ENCODE data around the gene MYO10.

Gene MYO10

DNA sequence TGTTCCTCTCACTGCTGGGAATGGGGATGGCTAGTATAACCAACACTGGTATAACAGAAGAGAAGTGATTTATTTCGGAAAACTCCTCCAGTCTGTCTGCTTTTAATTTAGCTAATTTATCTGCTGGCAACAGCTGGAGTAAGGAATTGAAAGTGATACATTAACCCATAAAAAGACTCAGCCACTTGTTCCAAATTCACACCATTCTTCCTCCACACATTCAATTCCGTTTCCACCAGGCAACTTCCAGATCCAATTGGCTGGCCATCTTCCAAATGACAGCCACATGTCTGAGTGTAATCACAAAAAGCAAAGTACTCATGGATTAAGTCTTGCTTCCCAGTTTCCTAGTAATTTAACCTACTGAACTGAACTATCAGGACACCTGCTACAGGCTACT is 242.2 kb downstream of the MYO10 start:
- TF ChIP-seq, protein P1, sequence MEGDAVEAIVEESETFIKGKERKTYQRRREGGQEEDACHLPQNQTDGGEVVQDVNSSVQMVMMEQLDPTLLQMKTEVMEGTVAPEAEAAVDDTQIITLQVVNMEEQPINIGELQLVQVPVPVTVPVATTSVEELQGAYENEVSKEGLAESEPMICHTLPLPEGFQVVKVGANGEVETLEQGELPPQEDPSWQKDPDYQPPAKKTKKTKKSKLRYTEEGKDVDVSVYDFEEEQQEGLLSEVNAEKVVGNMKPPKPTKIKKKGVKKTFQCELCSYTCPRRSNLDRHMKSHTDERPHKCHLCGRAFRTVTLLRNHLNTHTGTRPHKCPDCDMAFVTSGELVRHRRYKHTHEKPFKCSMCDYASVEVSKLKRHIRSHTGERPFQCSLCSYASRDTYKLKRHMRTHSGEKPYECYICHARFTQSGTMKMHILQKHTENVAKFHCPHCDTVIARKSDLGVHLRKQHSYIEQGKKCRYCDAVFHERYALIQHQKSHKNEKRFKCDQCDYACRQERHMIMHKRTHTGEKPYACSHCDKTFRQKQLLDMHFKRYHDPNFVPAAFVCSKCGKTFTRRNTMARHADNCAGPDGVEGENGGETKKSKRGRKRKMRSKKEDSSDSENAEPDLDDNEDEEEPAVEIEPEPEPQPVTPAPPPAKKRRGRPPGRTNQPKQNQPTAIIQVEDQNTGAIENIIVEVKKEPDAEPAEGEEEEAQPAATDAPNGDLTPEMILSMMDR (conservative IDR thresholded peaks at IDR 0.05; ENCODE audit: low read depth, low read length) = no peak
- H3K4me3 ChIP-seq (ENCODE audit: low read length) = no peak overlapping the region
- no peak for DNase-seq (ENCODE audit: low read depth)

DNA sequence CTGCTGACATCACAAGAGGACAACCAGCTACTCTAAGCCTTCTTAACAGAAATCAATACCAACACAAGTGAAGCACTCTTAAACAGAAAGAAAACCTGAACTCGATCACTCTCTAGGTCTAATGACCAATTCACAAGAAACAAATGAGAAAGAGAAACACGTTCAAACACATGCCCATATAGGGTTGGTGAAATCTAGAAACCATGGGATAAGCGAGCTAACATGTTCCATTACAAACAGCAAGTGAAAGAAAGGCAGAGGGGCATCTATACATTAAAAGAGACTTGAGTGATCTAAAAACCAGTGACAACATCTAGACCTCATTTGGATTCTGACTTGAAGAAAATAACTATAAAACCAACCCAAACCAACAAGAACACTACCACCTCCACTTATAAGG is 244.4 kb downstream of the MYO10 start:
- TF ChIP-seq, protein P1 (conservative IDR thresholded peaks at IDR 0.05; ENCODE audit: low read depth, low read length) = no peak
- no peak for DNase-seq (ENCODE audit: low read depth)
- H3K4me3 ChIP-seq (ENCODE audit: low read length) = no peak overlapping the region

DNA sequence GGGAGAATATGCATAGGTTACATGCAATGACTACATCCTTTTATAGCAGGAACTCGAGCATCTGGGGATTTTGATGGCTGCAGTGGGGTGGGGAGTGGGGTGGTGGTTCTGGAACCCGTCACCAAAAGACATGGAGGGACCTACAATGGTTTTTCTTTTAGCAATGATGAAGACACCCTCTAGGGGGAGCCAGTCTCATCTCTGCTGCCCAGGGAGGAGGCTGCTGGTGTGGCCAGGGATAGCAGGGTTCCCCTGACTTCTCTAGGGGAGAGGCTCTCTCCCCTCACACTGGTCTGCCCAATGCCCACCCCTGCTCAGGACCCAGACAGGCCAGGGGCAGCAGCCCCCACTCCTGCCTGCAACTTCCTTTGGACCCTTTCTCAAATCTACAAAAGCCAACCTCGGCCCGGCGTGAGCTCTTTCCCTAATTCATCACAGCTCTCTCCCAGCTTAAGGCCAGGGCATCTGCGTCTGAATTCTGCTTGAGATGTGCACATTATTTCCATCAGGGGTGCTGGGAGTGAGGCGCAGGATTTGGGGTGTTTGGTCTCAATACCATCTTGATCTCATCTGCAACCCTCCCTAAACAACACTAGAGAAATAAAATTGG is 245.7 kb downstream of the MYO10 start:
- DNase-seq (ENCODE audit: low read depth) = no peak
- no peak overlapping the region for H3K4me3 ChIP-seq (ENCODE audit: low read length)
- TF ChIP-seq, protein P1 (conservative IDR thresholded peaks at IDR 0.05; ENCODE audit: low read depth, low read length) = peak; percentile 88

DNA sequence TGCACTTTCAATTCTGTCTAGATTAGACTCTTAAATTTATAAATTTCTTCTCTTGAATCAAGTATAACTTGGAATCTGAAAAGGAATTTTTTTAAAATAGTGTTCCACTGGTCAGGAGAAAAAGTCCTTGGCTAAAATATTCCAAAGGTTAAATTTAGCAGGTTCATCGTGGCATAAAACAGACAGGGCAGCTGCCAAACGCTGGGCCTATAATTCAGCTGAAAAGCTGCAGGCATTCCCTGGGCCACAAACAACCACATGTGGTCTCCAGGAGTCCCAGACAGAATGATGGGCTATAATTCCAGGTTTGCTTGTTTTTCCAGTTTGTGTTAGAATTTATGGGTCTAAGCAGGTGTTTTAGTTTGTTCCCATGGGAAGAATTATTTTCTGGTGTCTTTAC is 248.2 kb downstream of the MYO10 start:
- H3K4me3 ChIP-seq (ENCODE audit: low read length) = no peak overlapping the region
- TF ChIP-seq, protein P1 (conservative IDR thresholded peaks at IDR 0.05; ENCODE audit: low read depth, low read length) = no peak
- DNase-seq (ENCODE audit: low read depth) = no peak

DNA sequence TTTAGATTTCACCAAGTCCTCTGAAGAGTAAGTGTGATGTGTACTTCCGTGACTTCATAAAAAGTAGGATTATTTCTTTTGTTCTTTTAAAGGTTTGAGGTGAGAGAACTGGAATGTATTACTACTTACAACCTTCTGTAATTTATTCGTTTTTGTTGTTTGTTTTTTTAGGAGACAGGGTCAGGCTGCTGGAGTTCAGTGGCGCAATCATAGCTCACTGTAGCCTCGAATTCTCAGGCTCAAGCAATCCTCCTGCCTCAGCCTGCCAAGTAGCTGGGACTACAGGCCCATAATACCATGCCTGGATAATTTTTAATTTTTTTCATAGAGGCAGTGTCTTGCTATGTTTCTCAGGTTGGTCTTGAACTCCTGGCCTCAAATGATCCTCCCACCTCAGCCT is 251.0 kb downstream of the MYO10 start:
- DNase-seq (ENCODE audit: low read depth) = no peak
- TF ChIP-seq, protein P1 (conservative IDR thresholded peaks at IDR 0.05; ENCODE audit: low read depth, low read length) = no peak
- no peak overlapping the region for H3K4me3 ChIP-seq (ENCODE audit: low read length)

DNA sequence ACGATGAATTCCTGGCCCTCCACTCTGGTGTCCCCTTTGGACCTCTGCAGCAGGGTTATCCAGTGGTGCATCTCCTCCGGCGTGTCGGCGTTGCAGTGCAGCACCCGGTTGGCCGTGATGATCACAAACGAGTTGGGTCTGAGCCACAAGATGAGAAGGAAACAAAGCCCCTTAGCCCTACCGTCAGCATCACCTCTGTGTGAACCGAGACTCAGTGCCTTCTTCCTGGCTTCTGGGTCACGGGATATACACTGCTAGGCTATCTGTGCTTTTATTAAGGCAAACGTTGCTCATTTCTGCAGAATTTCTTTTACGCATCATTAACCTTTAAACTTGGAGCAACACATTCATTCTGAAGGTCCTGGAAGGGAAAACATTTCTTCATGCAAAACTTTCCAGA is 254.2 kb downstream of the MYO10 start:
- TF ChIP-seq, protein P1 (conservative IDR thresholded peaks at IDR 0.05; ENCODE audit: low read depth, low read length) = no peak
- H3K4me3 ChIP-seq (ENCODE audit: low read length) = no peak overlapping the region
- no peak for DNase-seq (ENCODE audit: low read depth)

DNA sequence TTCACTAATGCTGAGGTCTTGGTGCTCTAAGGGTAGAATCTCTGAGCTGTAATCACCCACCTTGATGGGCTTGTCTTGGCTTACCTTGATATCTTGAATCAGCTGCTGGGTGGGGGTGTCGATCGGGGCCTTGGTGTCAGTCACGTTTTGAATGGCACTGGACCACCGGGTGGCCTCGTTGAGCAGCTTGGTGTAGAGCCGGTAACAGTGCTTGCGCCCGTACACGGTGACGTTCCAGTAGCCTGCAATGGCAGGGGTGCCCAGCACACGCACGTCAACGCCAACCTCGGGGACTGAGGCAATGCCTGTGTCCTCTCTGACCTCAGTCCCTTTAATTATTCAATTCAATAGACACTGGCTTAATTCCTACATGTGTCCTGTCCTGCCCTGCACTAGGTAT is 256.2 kb downstream of the MYO10 start:
- no peak overlapping the region for H3K4me3 ChIP-seq (ENCODE audit: low read length)
- TF ChIP-seq, protein P1 (conservative IDR thresholded peaks at IDR 0.05; ENCODE audit: low read depth, low read length) = peak; percentile 39
- no peak for DNase-seq (ENCODE audit: low read depth)
